SW480 (cell line): ENCODE measurements around the gene DENND1C.
"Not testable (repeated sequence)": the region's sequence is repeated elsewhere in the genome, so short reads cannot be mapped to it uniquely, and the experiment has no call there.

ENCODE experiments used
- DNase-seq: peaks from one replicate; pipeline ENCODE4 v3.0.0-alpha.2; 2016; ENCODE audit warnings: low spot score

DENND1C gene

GRCh38 chr19:6455924-6456323 is 25.7 kb downstream of the DENND1C start:
- DNase-seq, result no peak

DNA sequence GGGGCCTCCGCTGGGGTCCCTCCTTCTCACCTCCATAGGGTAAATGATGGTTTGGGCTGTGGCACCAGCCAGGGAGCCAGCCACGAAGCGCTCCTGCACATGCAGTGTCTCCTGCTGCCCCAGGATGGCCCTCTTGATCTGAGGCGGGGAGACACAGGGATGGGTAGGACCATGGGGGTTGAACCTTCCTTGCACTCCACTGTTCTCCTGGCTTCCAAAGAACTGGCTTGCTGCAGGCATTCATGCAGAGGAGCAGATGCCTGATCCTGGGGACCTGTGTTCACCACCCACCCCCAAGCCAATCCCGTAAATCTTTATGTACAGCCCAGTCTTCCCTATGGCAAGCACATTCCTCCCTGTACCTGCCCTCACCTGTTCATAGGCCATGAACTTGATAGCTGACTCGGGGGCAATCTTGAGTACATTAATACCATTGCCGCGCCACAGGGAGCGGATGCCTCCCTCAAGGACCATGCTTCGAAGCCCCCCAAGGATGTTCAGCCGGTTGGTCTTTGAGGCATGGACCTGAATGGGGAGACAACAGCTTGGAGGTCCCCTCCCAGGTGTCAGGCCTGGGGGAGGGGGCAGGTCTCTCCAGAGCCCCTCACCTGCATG is 27.5 kb downstream of the DENND1C start:
- DNase-seq, result no peak

DNA sequence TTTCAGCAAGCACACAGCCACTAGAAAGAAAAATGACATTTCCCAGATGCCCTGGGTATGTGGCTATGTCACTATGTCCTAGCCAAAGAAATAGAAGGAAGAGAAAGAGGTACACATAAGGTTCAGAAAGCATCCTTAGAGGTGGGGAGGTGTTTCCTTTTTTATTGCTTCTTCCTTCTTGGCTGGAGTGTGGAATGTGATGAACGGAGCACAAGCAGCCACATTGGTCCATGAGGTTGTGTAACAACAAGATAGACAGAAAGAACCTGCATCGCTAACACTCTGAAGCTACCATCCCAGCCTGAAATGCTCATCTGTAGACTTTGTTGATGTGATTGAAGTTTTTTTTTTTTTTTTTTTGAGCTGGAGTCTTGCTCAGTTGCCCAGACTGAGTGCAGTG is 28.7 kb downstream of the DENND1C start:
- no peak for DNase-seq

GRCh38 chr19:6452223-6452614 is 29.4 kb downstream of the DENND1C start:
- DNase-seq, result no peak

- no peak for DNase-seq
Observed at GRCh38 chr19:6451583-6452222, 29.9 kb downstream of the DENND1C start.

DNA sequence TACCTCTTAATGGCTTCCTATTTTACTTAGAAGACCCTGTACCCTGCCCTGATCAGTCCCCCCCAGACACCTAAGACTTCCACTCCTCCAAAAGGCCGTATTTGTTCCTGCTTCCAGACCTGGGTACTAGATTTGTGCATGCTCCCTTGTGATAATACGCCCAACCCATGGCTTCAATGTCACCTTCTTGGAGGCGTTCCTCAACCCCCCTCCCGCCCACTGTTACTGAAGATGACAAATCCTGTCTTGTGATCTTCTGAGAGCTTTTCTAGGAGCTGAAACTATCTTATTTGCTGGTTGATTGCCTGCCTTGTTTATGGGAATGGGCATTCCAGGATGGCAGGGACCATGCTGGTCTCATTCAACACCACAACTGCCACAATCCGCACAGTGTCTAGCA is 31.4 kb downstream of the DENND1C start:
- no peak for DNase-seq

DNA sequence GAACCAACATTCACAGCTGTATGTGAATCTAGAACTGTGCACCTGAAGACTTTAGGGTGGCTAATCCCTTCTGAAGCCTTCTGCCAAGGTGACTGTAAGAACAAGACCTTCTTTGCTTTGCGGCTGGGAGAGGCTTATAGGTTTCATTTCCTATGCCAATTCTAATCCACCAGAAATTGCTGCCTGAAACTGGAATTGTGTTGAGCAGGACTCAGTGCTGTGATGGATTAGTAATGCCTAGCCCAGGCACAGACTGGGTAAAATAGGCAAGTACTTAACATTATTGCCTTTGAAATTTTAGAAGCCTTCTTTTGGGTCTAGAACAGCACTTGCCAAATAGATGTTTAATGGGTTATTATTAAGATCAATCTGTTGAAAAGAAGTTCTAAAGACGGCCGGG is 33.5 kb downstream of the DENND1C start:
- no peak for DNase-seq

- DNase-seq, result no peak
Observed at GRCh38 chr19:6446452-6446851, 35.1 kb downstream of the DENND1C start.

DNA sequence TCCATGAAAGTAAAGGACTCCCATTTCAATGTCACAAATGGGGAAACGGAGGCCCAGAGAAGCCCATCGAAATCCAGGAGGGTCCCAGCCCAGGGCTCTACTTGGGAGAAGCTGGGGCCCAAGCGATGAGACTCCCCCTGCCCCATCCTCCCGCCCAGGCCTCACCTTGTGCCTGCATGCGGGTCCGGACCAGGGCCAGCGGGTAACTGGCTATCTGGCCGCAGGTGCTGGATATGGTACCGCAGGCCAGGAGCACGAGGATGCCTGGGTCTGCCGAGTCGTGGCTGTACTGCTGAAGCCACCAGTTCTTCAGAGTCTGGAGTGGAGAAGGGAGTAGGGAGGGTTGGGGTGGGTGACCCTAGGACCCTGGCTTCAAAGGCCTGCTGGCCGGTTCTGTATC is 37.6 kb downstream of the DENND1C start:
- no peak for DNase-seq

- DNase-seq, result no peak
Observed at GRCh38 chr19:6442087-6442688, 39.4 kb downstream of the DENND1C start.

DNA sequence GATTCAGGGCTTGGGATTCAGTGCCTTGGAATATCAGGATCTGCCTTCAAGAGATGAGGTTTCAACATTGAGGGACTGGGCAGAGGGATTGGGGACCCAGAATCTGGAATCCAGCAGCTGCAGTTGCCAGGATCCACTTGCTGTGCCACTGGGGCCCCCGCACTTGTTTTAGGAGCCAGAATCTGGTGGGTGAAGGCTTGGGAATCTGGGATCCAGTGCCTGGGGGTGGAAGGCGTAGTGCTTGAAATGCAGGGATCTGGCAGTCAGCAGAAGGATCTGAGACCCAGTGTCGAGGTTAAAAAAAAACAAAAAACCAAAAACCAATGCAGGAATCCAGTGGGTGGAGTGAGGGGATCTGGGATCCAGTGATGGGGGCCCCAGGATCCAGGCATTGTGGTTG is 40.7 kb downstream of the DENND1C start:
- no peak for DNase-seq

DNA sequence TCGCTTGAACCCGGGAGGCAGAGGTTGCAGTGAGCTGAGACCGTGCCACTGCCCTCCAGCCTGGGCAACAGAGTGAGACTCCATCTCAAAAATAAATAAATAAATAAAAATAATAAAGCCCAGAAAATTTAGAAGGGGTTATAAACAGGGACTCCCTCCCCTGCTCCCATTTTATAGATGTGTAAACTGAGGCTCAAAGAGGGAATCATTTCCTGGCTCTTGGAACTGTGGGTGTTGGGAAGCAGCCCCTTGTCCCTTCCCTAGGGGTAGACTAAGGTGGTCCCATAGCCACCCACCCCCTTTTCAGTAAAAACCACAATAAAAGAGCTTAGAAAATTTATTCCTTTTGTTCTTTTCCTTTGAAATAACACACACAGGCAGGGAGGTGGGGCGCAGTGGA is 41.8 kb downstream of the DENND1C start:
- no peak for DNase-seq

DNA sequence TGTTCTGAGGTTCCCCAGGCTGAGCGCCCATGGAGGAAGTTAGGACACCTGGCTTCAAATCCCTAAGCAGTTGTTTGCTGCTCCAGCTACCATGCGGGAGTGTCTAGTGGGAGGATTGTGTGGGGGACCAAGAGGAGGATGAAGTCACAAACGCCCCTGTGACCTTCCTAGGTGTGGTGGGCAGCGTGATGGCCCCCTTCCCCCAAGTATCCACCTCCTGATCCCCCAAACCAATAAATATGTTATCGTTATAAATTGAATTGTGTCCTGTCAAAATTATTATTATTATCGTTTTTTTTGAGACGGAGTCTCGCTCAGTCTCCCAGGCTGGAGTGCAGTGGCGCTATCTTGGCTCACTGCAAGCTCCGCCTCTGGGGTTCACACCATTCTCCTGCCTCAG is 47.9 kb downstream of the DENND1C start, which contains the start of gene SLC25A41:
SLC25A41 (minus strand) TSS at position 101 of the 400 bp plus-strand sequence; CDS start at position 31, 70 bp downstream.
- no peak for DNase-seq

GRCh38 chr19:6433165-6433564 is 48.4 kb downstream of the DENND1C start:
- DNase-seq, result no peak

DNA sequence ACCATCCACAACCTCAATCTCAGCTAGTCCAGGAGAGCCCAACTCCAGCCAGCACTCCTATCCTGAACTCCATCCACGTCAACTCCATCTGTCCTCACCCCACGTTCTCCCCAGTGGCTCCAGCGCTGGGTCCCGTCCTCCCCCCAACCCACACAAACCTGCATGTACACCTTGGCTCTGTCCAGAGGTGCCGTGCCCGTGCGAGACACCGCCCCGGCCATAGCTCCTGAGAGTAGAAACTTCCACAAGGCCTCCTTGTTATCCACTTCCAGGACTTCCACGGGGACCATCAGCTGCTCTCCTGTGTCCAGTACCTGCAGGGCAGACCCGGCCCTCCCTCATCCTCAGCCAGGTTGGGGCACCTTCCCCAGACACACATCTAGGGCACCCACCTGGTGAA is 49.7 kb downstream of the DENND1C start:
- DNase-seq, result no peak

DNA sequence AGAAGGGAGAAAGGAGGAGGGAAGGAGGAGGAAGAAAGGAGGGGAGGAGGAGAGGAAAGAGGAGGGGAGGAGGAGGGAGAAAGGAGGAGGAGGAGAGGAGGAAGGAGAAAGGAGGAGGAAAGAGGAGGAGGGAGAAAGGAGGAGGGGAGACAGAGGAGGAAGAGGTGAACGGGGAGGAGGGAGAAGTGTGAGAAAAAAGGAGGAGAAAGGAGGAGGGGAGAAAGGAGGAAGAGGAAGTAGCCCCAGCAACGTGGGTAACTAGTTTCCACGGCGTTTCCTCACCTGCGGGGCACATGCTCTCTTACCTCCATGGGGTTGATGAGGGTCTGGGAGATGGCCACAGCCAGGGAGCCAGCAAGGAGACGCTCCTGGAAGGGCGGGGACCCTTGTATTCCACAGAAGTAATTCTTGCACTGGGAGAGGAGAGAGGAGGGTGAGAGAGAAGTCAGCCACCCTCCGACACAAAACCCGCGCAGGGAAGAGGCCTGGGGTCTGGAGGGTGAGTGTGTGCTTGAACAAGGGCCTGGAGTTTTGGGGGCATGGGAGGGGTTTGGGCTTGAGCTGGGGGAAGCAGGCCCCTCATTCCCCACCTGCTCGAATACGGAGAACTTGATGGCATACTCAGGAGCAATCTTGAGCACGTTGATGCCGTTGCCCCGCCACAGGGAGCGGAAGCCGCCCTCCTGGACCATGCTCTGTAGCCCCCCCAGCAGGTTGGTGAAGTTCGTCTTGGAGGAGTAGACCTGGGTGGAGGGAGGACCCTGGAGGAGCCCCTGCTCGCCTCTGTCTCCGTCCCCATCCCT is 52.0 kb downstream of the DENND1C start:
- DNase-seq, result no peak

DNA sequence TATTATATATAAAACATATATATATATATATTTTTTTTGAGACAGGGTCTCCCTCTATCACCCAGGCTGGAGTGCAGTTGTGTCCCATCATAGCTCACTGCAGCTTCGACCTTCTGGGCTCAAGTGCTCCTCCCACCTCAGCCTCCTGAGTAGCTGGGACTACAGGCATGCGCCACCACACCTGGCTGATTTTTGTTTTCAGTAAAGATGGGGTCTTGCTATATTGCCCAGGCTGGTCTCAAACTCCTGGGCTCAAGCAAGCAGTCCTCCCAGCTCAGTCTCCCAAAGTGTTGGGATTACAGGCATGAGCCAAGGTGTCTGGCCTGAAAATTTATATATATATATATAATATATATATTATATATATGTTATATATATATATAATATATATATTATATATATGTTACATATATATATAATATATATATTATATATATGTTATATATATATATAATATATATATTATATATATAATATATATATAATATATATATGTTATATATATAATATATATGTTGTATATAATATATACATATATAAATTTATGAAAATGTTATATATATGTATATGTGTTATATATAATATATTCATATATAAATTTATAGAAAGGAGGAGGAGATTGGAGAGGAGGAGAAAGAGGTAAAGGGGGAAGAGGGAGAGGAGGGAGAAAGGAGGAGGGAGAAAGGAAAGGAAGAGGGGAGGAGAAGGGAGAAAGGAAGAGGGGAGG is 52.7 kb downstream of the DENND1C start:
- DNase-seq, result not testable (repeated sequence)

DNA sequence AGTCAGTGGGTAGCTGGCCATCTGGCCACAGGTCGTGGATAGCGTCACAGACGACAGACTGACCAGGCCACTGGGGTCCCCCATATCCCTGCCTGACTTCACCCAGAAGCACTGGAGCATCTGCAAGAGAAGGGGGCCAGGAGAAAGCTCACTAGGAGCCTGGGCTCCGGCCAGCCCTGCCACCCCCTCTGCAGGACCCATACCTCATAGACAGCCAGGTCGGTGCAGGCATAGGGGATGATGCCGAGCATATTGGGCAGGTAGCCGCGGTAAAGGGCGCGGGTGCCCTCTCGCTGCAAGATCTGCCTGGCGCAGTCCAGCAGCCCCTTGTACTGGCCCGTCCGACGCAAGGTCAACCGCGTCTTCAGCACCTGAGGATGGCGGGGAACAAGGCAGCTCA is 54.5 kb downstream of the DENND1C start:
- no peak for DNase-seq

DNA sequence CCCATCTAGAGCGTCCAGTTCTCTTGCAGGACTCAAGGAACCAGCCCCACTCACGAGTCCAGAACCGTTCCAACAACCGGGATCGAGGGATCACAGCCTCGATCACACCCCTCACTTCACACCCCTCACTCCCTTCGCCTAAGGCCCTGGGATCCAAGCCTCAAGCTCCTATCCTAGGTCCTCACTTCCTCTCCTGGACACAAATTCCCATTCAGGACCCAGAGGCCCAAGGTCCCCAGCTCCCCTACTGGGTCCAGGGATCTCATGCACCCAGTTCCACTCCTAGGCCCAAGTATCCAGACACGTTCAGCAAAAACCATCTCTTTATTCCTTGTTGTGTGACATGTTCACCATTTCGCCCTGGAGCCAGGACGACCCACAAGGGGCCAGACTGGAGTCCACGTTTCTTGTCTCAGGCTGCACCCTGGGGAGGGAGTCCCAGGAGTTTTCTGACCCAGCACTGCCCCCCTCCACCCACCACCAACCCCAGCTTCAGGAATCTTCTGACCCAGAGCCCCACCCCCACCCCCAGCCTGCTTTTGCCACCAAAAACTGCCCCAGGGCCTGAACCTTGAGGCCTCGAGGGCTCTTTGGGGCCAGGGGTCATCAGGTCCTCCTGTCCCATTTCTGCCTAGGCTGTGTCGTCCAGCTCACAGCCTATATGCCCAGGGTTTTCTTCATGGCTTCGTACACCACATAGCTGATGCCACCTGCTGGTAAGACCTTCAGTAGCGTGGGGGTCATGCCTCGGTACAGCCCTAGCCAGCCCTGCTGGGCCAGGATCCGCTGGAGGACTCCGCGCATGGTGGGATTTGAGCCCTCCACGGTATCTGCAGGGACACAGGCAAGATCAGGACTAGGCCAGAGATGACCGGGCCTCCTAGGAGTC is 55.6 kb downstream of the DENND1C start:
- no peak for DNase-seq

- DNase-seq, result peak; percentile 100
Observed at GRCh38 chr19:6424939-6425731, 56.5 kb downstream of the DENND1C start.
